Hematopoietic multipotent progenitor cell treated with erythropoietin and hydrocortisone succinate and interleukin-3 and kit ligand, for 8 days (in vitro differentiated cells): Measurements from ENCODE around the gene NUP98.

ENCODE experiments used
- DNase-seq: peaks from one replicate; pipeline ENCODE4 v3.0.0-alpha.2; 2015

NUP98 gene

GRCh38 chr11:3732671-3733436, 64.5 kb downstream of the NUP98 start:
- DNase-seq, result no peak

DNA sequence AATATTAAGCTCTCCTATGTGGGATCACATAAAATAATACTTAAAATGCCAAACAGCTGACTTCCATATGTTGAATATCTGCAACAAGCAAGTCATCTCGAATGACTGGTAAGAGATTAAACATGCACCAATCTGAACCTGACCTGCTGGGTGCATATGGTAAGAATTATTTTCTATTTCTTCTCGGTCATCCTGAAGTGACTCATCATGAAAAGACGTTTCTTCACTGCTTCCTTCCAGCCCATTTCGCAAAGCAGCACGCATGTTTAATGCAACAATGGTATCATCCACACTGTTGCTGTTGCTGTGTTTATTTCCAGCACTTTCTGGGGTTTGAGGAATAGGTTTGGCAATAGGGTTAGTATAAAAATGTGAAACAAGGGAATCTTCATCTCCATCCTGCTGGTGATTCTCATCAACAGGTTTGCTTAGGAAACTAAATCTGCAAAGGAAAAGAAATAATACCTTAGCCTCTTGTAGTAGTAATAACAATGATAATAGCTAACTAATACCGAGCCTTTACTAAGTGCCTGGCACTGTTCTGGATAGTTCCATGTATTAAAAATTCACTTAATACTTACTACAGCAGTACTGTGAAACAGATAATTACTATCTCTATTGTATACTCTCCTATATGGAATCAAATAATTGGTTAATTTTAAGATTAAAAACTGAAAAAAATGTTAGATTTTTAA, 74.2 kb downstream of the NUP98 start:
- DNase-seq, result no peak

- no peak for DNase-seq
These were observed 75.3 kb downstream of the NUP98 start for GRCh38 chr11:3722100-3722499.

GRCh38 chr11:3720997-3721396, 76.4 kb downstream of the NUP98 start:
- DNase-seq, result no peak

DNA sequence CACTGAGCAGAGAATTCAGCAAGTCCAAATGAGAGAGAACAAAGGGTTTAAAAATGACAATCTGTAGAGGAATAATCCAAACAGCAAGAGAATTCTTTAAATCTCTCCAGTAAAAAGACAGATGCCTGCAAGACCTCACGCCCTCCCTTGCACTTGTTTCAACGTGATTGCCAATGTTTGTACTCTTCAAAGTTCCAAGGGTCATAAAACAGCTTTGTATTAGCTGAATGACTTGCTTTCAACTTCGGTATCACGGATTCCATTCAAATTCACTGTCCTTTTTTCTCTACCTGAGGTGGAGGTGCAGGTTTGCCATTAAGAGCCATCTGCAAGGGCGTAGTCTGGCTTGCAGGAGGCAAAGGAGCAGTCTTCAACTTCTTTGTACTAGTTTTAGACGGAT, 85.1 kb downstream of the NUP98 start:
- no peak for DNase-seq

GRCh38 chr11:3710485-3711259, 86.7 kb downstream of the NUP98 start:
- DNase-seq, result no peak

DNA sequence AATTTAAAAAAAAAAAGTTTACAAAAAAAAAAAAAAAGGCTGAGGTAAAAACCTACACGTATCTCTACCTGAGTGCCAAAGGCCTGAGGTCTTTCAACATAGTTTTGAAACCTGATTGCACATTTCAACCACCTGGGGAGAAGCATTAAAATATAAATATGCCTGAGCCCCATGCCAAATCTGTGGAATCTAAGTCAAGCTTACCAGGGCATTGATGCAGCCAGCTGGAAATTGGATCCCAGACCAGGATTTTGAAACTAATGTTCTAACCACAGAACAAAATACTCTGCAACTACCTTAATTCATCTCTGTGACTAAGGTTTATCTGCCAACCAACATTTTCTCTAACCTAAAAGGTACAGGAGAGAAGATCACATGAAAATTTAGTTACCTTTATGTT, 87.4 kb downstream of the NUP98 start:
- no peak for DNase-seq

DNA sequence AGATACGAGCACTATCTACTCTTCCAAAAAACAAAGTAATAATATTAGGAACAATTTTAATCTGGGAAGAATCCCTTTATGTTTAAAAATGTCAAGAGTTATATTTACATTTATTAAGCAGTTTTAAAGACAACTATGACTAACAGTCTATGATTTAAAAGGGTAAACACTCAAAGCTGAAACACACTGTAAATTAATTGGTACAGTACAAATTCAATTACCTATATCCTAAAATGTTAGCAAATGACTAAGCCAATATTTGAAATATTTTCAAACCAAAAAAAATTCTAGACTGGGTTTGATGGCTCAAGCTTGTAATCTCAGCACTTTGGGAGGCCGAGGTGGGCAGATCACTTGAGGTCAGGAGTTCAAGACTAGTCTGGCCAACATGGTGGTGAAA, 90.2 kb downstream of the NUP98 start:
- no peak for DNase-seq

- DNase-seq, result no peak
These were observed 94.0 kb downstream of the NUP98 start for GRCh38 chr11:3703383-3703782.

- DNase-seq, result no peak
These were observed 96.4 kb downstream of the NUP98 start for GRCh38 chr11:3700910-3701309.

DNA sequence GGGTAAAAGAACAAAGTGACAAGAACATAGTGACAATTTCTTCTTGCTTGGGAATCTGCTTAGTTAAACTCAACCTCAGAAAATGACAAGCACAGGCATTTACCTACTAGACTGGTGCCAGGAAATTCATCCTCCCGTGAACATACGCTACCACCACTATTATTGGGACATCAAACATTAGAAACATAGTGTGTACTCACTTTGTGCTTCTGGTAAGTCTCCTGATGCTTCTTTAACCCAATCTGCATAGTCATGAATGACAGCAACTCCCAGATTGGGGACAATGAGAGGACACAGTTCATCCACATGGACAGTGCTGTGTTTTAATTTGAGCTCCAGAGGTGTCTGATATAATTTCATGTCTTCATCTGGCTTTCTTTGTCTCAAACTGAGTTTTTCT, 96.9 kb downstream of the NUP98 start:
- no peak for DNase-seq

DNA sequence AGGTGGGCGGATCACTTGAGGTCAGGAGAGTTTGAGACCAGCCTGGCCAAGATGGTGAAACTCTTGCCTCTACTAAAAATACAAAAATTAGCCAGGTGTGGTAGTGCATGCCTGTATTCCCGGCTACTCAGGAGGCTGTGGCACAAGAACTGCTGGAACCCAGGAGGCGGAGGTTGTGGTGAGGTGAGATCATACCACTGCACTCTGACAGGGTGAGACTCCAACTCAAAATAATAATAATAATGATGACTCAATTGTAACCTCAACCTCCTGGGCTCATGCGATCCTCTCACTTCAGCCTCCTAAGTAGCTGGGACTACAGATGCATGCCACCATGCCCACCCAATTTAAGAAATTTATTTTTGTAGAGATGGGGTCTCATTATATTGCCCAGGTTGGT, 110.6 kb downstream of the NUP98 start:
- no peak for DNase-seq

GRCh38 chr11:3685923-3686322, 111.4 kb downstream of the NUP98 start:
- DNase-seq, result no peak

DNA sequence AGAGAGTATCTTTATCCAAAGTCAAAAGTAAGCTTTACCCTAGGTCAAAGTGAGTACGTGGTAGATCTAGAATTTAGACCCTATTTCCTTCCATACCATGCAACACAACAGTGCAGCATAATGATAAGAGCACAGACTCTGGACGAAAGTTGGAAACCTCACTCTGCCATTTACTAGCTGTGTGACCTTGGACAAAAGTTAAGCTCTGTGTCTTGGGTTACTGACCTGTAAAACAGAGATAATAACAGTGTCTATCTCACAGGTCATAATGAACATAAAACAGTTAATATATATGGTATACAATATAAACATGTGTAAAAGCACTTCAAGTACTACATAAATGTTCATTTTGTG, 112.6 kb downstream of the NUP98 start:
- DNase-seq, result peak; percentile 69

DNA sequence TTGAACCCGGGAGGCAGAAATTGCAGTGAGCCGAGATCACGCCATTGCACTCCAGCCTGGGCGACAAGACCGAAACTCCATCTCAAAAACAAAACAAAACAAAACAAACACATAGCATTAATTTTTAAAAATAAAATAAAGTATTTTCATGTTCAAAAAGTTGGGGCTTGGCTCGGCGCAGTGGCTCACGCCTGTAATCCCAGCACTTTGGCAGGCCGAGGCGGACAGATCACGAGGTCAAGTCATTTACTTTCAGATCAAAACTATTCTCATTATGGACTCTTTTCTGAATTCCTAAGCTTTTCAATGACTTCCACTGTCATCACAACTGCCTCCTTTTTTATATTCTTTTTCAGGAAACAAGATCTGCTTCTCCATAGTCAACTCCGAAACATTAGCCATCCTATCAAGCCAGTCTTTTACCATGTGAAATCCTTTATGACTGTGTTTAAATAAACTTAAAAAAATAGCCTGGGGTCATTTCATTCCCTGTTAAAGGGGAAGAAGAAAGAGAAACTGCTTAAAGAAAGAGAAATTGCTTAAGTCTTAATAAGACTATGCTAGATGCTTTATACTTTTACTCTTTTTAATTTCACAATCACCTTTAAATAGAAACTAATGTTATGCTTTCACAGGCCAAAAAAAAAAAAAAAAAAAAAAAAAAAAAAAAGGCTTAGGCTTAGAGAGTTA, 113.1 kb downstream of the NUP98 start:
- no peak for DNase-seq

DNA sequence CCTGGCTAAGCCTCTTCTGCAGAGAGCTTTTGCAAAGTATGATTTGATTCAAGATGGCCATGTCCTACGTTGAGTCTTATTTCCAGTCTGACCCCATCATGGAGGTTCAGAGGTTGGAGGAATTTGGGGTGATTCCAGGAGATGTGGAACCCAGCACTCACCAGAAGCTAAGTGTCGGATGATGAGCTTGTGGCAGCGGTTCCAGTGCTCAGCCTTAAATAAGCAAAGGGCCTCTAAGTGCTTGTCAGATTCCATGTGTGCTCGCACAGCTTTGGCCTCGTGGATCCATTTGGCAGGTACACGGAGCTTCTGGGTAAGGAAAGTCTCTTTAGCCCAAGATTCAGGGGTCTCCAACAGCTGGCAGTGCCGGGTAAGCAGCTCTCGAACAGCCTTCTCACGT, 114.3 kb downstream of the NUP98 start:
- no peak for DNase-seq

DNA sequence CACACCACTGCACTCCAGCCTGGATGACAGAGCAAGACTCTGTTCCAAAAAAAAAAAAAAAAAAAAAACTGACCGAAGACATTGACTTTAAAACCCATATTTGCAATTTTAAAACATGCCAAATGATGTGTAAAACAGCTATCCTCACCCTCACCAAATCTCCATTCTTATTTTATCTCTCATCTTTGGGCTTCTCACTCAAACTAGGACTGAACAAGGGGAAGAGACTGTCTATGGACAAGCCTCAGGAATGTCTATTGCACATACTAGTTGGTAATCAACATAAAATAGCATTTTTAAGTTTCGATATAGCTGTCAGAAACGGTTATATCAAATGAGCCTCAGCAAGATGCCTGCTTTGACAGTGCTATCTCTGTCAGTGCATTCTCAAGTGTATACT, 118.3 kb downstream of the NUP98 start:
- no peak for DNase-seq

DNA sequence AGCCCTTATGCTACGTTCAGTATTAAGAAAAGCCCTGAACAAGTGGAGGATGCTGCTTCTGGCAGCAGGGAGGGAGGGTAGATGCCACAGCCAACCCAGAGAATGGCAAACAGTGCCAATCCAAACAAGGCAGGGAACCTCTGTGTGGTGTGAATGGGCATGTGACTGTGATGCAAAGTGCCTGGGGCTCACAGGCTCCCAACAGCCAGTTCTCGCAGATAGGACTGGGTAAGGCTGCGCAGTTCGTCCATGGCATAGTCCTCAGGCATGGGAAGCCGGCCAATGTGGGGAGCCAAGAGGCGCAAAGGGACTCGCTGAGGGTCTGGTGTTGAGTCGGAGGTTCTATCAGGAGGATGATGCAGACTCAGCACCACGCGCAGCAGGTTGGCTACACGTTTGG, 121.4 kb downstream of the NUP98 start:
- no peak for DNase-seq

DNA sequence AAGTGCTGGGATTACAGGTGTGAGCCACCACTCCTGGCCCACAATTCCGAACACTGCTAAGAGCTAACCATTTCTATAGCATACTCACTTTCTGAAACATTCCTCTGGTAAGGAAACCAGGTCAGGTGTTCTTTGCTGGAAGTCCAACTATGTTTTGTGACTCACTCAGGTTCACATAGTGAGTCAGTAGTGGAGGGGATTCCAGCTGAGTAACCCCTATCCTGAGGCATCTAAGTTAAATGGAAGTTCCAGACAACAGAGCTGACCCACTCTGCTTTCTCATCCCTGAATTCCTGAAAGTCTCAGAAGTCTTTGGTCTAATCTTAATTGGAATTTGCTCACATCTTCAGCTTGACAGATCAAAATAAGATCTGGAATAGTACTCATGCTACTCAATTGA, 123.2 kb downstream of the NUP98 start:
- no peak for DNase-seq

GRCh38 chr11:3671334-3672254, 125.8 kb downstream of the NUP98 start, which contains the start of gene CHRNA10:
Gene CHRNA10 (minus strand): TSS chr11:3671384. CDS start chr11:3671312, 72 bp downstream.
- no peak for DNase-seq

GRCh38 chr11:3669742-3670183, 127.6 kb downstream of the NUP98 start:
- DNase-seq, result no peak

DNA sequence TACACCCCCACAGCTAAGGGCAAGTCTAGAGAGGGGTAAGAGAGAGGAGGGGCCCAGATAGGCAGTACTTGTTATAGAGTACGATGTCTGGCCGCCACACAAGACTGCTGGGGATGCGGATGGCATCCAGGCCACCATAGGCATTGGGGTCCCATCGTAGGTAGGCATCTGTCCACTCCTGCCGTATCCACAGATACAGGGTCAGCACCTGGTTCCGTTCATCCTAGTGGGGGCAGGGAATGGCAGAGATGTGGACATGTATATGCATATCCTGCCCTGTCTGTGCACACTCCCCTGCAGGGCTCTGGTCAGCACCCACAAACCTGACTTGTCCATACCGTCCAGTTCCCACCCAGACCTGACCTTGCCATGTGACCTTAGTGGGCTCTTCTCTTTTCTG, 128.2 kb downstream of the NUP98 start:
- no peak for DNase-seq
